HUES48 (cell line): ENCODE measurements around the gene STX1B.

Experiments
- H3K27ac ChIP-seq: one replicate; pipeline ENCODE4 v1.7.0; 2013; ENCODE audit warnings: low read depth, low read length, inconsistent platforms
- H3K27me3 ChIP-seq: 2 replicates; pipeline ENCODE4 v1.6.1; 2013; ENCODE audit warnings: mild to moderate bottlenecking, low read length; ENCODE audit not compliant: control insufficient read depth, insufficient read depth
- H3K36me3 ChIP-seq: 2 replicates; pipeline ENCODE4 v1.6.1; 2013; ENCODE audit warnings: low read length; ENCODE audit not compliant: control insufficient read depth, insufficient read depth
- H3K4me1 ChIP-seq: 2 replicates; pipeline ENCODE4 v1.6.1; 2013; ENCODE audit warnings: mild to moderate bottlenecking, low read length; ENCODE audit not compliant: control insufficient read depth, insufficient read depth
- H3K4me3 ChIP-seq: 2 replicates; pipeline ENCODE4 v1.5.1; 2013; ENCODE audit warnings: mild to moderate bottlenecking, low read depth, low read length
- H3K9ac ChIP-seq: 2 replicates; pipeline ENCODE4 v1.6.1; 2013; ENCODE audit warnings: mild to moderate bottlenecking, low read depth, low read length, moderate library complexity
- H3K9me3 ChIP-seq: 2 replicates; pipeline ENCODE4 v1.6.1; 2013; ENCODE audit warnings: low read length; ENCODE audit not compliant: control insufficient read depth, insufficient read depth

STX1B gene

DNA sequence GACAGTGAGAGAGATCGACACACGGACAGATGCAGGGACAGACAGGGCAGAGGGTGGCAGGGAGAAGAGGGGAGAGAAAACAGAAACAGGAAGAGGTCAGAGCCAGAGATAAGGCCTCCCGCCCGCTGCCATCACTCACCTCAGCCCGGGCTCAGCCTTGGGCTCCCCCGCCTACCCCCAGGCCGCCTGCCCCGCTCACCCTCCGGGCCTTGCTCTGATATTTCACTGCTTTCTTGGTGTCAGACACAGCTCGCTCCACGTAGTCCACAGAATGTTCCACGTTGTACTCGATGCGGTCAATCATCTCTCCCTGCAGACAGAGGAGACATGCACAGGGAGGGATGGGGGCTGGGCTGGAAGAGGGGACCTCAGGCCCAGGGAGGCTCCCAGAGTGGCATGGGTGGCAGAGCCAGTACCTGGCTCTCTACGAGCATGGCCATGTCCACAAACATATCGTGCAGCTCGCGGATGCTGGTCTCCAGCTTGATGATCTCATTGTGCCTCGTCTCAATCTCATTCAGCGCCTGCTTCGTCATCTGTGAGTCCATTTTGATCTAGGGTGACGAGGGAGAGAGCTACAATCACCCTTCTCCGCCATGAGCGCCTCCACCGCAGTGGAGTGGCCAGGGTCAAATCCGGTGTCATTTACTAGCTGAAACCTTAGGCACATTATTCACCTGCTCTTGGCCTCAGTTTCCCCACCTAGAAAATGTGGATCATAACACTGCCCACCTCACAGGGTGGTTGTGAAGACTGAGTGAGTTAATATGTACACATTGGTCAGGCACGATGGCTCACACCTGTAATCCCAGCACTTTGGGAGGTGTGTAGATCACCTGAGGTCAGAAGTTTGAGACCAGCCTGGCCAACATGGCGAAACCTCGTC is 17.3 kb downstream of the STX1B start:
- peaks cover 12% of the 10 kb centered on the region for H3K4me1 ChIP-seq
- H3K27me3 ChIP-seq = no peaks in the 10 kb centered on the region; the same call in 1 of the 2 replicates
- no peak overlapping the region for H3K9ac ChIP-seq
- H3K9me3 ChIP-seq = no peaks in the 10 kb centered on the region
- no peak overlapping the region for H3K4me3 ChIP-seq
- no peak overlapping the region for H3K27ac ChIP-seq
- H3K36me3 ChIP-seq = peaks cover 3% of the 10 kb centered on the region; the same call in 1 of the 2 replicates

DNA sequence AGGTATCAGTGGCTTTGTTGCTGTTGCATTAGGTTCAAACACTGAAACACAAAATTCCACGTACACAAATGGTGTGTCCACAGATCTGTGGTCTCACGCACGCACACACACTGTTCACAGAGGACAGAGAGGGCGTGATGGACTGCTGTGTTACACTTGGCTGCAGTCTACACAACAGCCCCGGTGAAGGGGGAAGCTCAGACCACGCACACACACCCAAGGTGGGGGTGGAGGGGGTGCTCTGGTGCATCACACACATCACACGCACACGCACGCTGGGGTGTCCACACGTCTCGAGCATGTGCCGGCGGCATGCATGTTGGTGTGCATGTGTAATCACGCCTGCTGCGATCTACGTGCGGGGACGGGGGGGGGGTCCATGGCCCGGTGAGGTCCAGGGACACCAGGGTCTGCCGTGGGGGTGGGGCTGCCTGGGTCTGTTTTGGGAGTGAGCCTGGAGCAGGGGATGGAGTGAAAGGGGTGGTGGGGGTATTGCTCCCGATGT is 18.1 kb downstream of the STX1B start:
- Histone ChIP-seq H3K4me3 (no peak overlapping the region), H3K9me3 (no peaks in the 10 kb centered on the region), H3K9ac (no peak overlapping the region), H3K27ac (no peak overlapping the region), H3K36me3 (peaks cover 3% of the 10 kb centered on the region; the same call in 1 of the 2 replicates), H3K4me1 (peaks cover 4% of the 10 kb centered on the region), H3K27me3 (no peaks in the 10 kb centered on the region)

DNA sequence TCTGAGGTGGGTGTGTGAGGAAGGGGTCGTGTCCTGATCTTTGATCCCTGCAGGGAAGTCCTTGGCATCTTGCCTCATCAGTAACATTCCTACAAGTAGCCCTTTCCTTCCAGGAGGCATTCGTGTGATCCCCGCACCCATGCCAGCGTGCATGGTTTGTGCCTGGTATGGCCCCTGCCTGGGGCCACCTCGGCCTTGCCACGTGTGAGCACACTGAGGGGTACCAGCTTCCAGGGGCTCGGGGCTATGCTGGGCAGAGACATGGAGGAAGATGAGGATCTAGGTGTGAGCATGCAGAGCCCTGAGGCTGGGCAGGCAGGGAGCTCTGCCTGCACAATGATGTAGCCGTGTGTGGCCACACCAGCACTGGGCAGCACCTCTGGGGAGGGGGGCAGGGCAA is 19.4 kb downstream of the STX1B start:
- Histone ChIP-seq H3K9me3 (no peaks in the 10 kb centered on the region), H3K27me3 (no peaks in the 10 kb centered on the region), H3K4me3 (no peak overlapping the region), H3K4me1 (no peaks in the 10 kb centered on the region), H3K36me3 (peaks cover 3% of the 10 kb centered on the region; the same call in 1 of the 2 replicates), H3K27ac (no peak overlapping the region), H3K9ac (no peak overlapping the region)

GRCh38 chr16:30990105-30990504 is 20.3 kb downstream of the STX1B start:
- Histone ChIP-seq H3K9ac (no peak overlapping the region), H3K36me3 (peaks cover 3% of the 10 kb centered on the region; the same call in 1 of the 2 replicates), H3K27me3 (no peaks in the 10 kb centered on the region), H3K4me1 (peaks cover 3% of the 10 kb centered on the region; the same call in 1 of the 2 replicates), H3K27ac (no peak overlapping the region), H3K4me3 (no peak overlapping the region), H3K9me3 (no peaks in the 10 kb centered on the region)

DNA sequence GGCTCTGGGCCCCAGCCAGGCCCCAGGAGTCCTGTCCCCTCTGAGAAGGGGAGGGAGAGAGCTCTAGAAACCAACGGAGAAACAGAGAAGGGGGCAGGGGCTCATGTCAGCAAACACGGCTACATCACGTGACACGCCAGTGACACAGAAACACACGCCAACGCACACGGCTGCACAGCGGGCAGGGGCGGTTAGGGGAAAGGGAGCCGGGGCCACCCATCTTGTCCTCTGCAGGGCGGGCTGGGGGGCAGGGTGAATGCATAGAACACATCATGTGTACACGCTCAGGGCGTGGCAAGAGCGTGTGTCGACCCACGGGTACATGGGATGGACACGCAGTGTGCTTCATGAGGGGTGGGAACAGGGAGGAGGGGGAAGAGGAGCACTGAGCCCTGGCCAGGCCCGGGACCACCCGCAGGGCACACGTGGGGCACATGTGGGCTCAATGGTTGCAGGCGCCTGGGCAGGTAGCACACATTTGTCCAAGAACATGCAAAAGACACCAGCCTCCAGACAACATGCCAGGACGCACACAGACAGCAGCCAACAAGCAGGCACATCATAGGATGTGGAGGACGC is 20.9 kb downstream of the STX1B start:
- Histone ChIP-seq H3K9ac (no peak overlapping the region), H3K27me3 (no peaks in the 10 kb centered on the region), H3K9me3 (no peaks in the 10 kb centered on the region), H3K36me3 (peaks cover 3% of the 10 kb centered on the region; the same call in 1 of the 2 replicates), H3K27ac (no peak overlapping the region), H3K4me3 (no peak overlapping the region), H3K4me1 (peaks cover 3% of the 10 kb centered on the region; the same call in 1 of the 2 replicates)

- Histone ChIP-seq H3K27ac (no peak overlapping the region), H3K9me3 (no peaks in the 10 kb centered on the region), H3K9ac (no peak overlapping the region), H3K36me3 (peaks cover 17% of the 10 kb centered on the region), H3K4me1 (peaks cover 3% of the 10 kb centered on the region; the same call in 1 of the 2 replicates), H3K27me3 (no peaks in the 10 kb centered on the region), H3K4me3 (no peak overlapping the region)
These were observed 22.8 kb downstream of the STX1B start for GRCh38 chr16:30987581-30988190.

DNA sequence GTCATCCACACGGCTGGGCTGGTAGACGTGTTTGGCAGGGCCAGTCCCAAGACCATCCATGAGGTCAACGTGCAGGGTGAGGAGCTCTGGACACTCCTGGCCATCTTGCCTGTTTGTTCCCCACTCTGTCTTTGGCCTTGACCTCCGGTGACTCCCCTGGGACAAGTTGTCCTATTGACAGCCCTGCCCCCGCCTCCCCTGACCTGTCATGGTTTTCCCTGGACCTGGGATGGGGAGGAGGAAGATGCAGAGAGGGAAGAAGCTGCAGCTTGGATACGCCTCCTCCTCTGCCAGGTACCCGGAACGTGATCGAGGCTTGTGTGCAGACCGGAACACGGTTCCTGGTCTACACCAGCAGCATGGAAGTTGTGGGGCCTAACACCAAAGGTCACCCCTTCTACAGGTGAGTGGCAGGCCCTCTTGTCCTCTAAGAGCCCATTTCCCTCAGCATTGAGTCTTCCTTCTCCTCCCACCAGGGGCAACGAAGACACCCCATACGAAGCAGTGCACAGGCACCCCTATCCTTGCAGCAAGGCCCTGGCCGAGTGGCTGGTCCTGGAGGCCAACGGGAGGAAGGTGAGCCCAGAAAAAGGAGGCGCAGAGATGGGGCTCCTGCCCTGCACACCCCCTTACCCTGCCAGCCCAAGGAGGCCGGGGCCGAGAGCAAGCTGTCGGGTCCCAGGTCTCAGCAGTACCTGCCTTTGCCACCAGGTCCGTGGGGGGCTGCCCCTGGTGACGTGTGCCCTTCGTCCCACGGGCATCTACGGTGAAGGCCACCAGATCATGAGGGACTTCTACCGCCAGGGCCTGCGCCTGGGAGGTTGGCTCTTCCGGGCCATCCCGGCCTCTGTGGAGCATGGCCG is 24.1 kb downstream of the STX1B start:
- Histone ChIP-seq H3K9ac (no peak overlapping the region), H3K9me3 (no peaks in the 10 kb centered on the region), H3K27me3 (no peaks in the 10 kb centered on the region), H3K36me3 (peaks cover 27% of the 10 kb centered on the region), H3K27ac (no peak overlapping the region), H3K4me3 (no peak overlapping the region), H3K4me1 (peaks cover 3% of the 10 kb centered on the region; the same call in 1 of the 2 replicates)

GRCh38 chr16:30985401-30986128 is 24.9 kb downstream of the STX1B start:
- peaks cover 3% of the 10 kb centered on the region; the same call in 1 of the 2 replicates for H3K4me1 ChIP-seq
- H3K27ac ChIP-seq = no peak overlapping the region
- peak overlapping the region; percentile 49; the same call in 1 of the 2 replicates for H3K4me3 ChIP-seq
- no peaks in the 10 kb centered on the region for H3K9me3 ChIP-seq
- no peak overlapping the region for H3K9ac ChIP-seq
- H3K36me3 ChIP-seq = peaks cover 31% of the 10 kb centered on the region
- H3K27me3 ChIP-seq = no peaks in the 10 kb centered on the region

DNA sequence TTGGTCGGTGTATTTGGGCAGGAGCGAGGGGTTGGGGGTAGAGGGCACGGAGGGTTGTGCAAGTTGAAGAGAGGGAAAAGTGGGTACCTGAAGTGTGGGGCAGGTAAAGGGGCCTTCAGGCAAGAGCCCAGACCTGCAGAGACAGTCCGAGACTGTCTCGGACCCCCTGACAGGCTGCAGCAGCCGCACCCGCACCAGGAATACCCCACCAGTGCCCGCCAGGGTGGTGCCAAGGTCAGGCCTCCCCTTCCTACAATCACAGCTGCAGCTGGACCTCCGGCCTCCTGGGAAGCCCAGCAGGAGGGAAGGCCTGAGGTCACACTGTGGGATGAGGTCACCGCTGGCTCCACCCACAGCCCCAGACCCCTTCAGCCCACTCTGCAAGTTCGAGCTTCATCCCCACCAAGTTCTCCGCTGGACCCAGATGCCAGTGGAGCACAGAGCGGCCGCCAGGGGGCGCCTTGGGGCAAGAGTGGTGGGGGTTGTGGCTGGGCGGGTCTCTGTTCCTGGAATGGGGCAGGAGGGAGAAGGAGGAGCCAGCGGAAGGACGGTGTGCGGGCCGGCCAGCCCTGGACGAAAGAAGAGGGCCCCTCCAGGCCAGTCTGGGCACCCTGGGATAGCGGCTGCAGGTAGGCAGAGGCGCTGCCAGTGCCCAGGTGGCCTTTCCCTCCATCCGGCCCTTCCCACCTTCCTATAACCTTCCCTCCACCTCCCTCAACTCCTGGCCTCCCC is 25.6 kb downstream of the STX1B start, which contains the start of gene HSD3B7:
Gene HSD3B7 (plus strand): TSS at position 539 of the 732 bp plus-strand sequence. CDS start 452 bp downstream, outside the sequence.
- peaks cover 38% of the 10 kb centered on the region for H3K36me3 ChIP-seq
- no peaks in the 10 kb centered on the region for H3K9me3 ChIP-seq
- no peak within 1 kb of the TSS for H3K9ac ChIP-seq
- no peaks in the 10 kb centered on the region for H3K27me3 ChIP-seq
- peak within 1 kb of the TSS; percentile 14 for H3K27ac ChIP-seq
- peaks cover 3% of the 10 kb centered on the region; the same call in 1 of the 2 replicates for H3K4me1 ChIP-seq
- H3K4me3 ChIP-seq = peak within 1 kb of the TSS; percentile 49; the same call in 1 of the 2 replicates
